Measurements from ENCODE around the gene TANGO6.
"Not testable (repeated sequence)": the region's sequence is repeated elsewhere in the genome, so short reads cannot be mapped to it uniquely, and the experiment has no call there.

Gene TANGO6

DNA sequence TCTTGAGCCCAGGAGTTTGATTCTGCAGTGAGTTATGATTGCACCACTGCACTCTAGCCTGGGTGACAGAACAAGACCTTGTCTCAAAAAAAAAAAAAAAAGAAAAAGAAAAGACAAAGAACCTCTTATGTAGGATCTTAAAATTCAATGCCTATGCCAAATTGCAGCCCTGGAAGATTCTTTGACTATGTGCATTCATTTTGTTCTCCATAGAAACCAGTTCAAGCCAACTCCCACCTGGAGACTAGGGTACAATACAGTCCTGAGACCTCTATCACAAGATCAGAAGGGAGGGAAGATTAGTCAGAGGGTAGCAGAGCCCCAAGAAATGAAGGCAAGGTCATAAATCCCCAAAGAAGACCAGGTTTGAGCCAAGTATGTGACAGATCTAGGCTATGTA, 171.5 kb downstream of the TANGO6 start:
- no peak for DNase-seq

DNA sequence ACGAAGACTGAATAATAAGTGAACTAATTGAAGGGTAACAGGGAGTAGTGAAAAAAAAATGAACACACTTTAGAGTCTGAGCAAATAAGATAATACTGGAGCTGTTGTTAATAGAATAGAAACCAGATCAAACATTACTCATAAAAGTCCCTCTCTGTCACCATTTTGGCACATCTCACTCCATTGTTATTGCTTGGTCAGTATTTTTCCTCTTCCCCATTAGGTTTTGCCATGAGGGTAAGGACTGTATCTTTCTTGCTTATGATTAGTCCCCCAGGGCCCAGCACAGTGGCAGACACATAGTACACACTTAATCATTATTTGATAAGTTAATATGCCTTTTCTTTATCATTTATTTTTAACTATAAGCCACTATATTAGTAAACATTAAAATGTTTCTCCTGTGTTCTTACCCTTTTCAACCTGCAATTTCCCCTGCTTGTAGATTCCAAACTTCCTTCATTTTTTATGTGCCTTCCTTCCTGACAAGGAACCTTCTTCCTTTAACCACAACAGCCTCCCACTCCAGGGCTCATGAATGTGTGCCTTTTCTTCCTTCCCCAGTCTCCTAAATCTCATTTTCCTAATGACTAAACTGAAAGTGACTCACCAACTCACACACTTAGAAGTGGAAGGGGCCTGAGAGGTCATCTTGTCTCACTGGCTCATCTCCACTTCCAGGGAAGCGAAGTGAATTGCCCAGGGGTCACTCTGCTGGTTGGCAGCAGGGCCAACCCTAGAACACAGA, 173.9 kb downstream of the TANGO6 start:
- no peak for DNase-seq

DNA sequence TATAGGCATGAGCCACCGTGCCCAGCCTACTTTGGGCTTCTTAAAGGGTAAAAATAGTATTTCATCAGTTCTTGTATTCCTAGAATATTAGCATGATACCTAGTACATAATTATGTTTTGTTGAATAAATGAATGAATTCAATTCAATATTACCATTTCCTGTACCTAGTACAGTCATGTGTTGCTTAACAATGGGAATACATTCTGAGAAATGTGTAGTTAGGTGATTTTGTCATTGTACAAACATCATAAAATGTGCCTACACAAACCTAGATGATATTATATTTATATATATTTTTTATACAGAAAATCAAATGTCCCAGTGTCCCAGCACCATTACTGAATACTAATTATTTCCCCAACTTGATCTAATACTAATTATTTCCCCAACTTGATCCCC, 176.5 kb downstream of the TANGO6 start:
- no peak for DNase-seq

- no peak for DNase-seq
Observed at GRCh38 chr16:69029121-69029520, 185.8 kb downstream of the TANGO6 start.

DNA sequence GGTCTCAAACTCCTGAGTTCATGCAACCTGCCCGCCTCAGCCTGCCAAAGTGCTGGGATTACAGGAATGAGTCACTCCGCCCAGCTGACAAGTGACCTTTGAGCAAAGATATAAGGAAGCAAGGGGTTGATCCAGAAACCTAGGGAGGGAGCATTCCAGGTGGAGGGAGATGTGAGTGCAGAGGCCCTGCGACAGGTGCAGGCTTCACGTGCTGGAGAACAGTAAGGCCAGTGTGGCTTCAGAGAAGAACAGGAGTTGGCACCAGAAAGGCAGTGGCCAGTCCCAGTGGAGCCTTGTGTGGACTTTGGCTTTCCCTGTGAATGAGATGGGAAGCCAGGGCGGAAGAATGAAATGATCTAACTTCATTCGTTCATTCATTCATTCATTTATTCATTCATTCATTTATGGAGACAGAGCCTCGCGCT, 188.6 kb downstream of the TANGO6 start:
- no peak for DNase-seq

GRCh38 chr16:69033151-69033949, 190.0 kb downstream of the TANGO6 start:
- no peak for DNase-seq

- DNase-seq: no peak
Observed at GRCh38 chr16:69035375-69035774, 192.0 kb downstream of the TANGO6 start.

DNA sequence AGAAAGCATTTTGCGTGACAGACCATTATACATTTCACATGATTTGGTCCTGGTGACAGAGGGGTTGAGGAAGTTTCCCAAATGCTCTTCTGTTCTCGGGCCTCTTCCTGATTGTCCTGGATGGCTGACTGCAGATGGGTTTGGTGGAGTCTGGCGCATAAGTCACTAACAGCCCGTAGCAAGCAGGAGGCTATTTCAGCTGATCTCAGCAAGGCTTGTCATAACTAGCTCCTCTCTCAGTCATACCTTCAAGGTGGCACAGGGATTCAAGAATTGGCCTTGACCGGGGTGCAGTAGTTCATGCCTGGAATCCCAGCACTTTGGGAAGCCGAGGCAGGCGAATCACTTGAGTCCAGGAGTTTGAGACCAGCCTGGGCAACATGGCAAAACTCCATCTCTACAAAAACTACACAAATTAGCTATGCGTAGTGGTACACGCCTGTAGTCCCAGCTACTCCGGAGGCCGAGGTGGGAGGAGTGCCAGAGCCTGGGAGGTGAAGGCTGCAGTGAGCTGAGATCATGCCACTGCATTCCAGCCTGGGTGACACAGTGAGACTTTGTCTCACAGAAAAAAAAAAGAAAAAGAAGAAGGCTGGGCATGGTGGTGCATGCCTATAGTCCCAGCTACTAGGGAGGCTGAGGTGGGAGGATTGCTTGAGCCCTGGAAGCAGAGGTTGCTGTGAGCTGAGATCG, 193.2 kb downstream of the TANGO6 start:
- DNase-seq: no peak

DNA sequence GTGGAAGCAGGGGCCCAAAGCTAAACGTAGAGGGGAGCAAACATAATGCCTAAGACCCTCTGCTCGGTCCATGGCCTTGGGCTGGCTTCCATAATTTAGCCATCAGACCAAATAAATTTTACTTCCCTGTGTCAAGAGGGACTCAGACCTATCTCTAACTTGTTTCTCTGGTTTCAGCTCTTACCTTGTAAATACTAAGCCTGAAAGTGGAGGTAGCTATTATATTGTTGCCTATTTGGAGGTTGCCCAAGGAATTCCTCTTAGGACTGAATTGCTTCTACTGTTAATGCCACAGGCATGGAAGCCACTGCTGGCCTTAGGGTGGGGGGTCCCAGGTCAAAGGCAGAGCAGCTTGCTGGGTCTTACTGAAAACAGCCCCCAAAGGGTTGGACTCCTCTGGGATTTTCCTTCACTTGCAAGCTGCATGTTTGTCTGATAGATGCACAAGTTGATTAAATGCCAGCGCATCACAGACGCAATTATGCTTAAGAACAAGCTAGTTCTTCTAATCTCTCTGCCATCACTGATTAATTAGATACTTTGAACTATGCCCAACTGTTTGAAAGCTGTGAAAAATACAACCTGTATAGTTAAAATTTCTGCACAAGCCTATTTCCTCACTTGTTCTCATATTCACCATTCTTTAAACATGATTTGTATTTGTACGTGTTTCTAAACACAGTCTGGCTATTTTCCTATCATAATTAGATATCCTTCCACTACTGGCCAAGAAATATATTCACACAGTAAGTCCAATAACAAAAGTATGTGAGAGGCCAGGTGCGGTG, 194.2 kb downstream of the TANGO6 start:
- DNase-seq: no peak

GRCh38 chr16:69039333-69039941, 196.1 kb downstream of the TANGO6 start:
- no peak for DNase-seq

DNA sequence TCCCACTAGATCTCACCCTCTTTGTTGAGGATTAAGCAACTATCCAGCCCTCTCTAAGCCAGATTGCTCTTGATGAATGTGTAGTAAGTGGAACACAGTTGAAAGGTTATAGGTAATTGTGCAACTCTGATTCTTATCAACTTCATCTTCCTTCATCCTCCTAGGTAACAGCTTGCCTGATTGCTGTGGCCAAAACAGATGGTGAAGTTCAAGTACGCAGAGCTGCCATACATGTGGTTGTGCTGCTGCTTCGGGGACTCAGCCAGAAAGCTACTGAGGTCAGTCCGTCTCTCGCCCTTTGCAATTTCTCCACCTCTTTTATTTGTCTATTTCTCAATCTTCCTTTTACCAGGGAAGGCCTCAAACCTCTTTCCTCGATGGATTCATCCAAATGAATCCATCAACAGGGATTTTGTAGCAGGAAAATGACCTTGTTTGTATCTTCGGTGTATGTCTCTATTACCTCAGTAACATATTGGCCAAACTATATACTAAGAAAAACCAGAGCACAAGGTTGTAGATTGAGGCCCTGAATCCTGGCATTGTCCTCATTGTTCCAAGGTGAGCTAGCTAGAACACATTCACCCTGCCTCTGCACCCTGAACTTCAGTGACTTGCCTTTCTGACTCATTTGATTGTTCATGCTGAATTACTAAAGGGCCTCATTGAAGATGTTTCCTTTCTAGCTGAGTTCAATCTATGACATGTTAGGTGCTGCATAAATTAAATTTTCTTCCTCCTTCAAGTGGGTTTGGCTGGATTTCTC, 197.0 kb downstream of the TANGO6 start:
- no peak for DNase-seq

DNA sequence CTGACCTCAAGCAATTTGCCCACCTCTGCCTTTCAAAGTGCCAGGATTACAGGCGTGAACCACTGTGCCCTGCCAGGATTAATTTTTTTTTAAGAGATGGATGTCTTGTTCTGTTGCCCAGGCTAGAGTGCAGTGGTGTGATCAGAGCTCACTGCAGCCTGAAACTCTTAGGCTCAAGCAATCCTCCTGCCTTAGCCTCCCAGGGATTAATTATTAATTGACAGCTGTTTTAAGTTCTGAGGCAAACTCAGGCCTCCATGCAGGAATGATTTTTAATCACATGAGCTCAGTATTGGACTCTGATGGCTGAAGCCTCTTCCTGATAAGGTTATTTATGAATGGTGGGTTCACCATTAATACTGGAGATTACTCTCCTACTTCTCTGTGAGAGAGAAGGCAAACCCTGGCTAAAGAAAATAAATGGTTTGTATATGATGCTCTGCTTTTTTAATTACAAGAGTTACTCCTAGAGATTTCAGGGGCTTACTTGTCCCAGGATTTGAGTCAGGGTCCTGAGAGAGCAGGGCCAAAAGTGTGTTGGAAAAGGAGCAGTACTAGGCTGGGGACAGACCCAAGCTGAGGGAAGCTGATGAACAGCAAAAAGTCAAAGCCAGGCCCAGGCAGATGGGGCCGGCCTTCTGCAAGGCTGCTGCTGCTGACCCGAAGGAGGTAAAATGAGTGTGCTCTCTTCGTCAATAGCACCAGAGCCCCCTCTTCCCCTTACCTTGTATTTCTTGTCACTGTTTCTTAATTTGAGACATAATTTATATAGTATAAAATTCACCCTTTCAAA, 205.2 kb downstream of the TANGO6 start:
- DNase-seq: no peak

- no peak for DNase-seq
Observed at GRCh38 chr16:69049146-69049545, 205.8 kb downstream of the TANGO6 start.

- no peak for DNase-seq
Observed at GRCh38 chr16:69049603-69050375, 206.5 kb downstream of the TANGO6 start.

DNA sequence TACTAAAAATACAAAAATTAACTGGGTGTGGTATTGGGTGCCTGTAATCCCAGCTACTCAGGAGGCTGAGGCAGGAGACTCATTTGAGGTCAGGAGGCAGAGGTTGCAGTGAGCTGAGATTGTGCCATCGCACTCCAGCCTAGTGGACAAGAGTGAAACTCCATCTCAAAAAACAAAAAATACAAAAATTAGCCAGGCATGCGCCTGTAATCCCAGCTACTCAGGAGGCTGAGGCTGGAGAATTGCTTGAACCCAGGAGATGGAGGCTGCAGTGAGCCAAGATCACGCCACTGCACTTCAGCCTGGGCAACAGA, 208.1 kb downstream of the TANGO6 start:
- DNase-seq: not testable (repeated sequence)

DNA sequence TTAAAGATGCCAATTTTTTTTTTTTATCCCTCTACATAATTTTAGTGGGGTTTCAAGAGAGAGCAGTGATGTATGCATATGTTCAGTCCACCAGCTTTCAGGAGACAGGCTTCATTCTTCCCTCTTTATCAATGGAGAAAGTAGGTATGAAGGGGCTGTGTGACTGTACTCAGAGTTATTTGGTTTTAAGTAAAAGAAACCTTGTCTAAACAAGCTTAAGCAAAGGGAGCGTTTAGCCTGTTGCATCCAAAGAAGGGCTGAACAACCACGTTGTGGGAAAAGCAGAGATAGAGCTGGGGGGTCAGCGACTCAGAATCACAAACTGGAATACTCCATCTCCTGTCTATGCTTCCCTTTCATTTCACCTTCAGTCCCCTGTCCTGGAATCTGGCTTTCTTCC, 211.7 kb downstream of the TANGO6 start:
- DNase-seq: no peak

DNA sequence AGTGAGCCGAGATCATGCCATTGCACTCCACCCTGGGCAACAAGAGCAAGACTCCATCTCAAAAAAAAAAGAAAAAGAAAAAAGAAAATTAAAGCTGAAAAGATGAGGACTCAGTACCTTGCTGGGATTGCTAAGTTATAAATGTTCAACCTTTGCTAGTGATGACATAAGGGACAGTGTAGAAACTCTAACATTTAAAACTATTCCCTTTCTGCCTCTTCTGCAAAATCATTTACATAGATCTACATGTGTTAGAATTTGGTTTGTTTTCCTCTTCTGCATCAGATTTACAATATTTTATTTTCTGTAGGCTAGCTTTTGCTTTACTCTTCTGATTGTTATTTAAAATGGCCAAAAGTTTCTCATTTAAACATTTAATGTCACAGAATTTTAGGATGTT, 212.6 kb downstream of the TANGO6 start:
- DNase-seq: no peak

DNA sequence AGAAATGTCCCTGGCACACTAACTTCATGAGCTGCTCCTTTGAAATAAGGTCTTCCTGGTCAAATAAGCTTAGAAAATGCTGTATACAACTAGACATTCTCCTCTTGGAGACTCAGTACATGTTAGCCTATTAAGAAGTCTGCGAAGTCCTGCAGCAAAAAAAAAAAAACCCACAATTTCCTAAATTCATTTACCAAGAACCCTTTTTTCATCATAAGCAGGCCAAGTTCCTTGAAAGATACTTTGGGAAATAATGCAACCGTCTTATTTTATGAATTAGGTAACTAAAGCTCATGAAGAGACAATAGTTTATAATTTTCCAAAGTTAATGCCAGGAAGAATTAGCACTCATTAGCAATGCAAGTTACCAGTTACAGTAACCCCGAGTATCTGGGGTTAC, 213.1 kb downstream of the TANGO6 start:
- no peak for DNase-seq

Measured in C1 segment of cervical spinal cord (tissue), 14 donors.